ENCODE measurements around the gene PPIL4.
A peak's percentile ranks its signal among the peaks of the same experiment; 100 is the strongest.

The PPIL4 gene

GRCh38 chr6:149483849-149484655, 61.8 kb downstream of the PPIL4 start:
- H3K27ac Mint-ChIP-seq = peak overlapping the region; percentile 97
- peak overlapping the region; percentile 98 for H3K4me3 Mint-ChIP-seq
- no peaks in the 10 kb centered on the region for H3K27me3 Mint-ChIP-seq (ENCODE audit: low read depth)
- peaks cover 53% of the 10 kb centered on the region for H3K4me1 Mint-ChIP-seq (ENCODE audit: low read depth)
- H3K9me3 Mint-ChIP-seq = no peaks in the 10 kb centered on the region
- peaks cover 30% of the 10 kb centered on the region for H3K36me3 Mint-ChIP-seq (ENCODE audit: low read depth)

- peak overlapping the region; percentile 97 for H3K27ac Mint-ChIP-seq
- H3K4me3 Mint-ChIP-seq = peak overlapping the region; percentile 98
- H3K27me3 Mint-ChIP-seq (ENCODE audit: low read depth) = no peaks in the 10 kb centered on the region
- no peaks in the 10 kb centered on the region for H3K9me3 Mint-ChIP-seq
- peaks cover 53% of the 10 kb centered on the region for H3K4me1 Mint-ChIP-seq (ENCODE audit: low read depth)
- peaks cover 32% of the 10 kb centered on the region for H3K36me3 Mint-ChIP-seq (ENCODE audit: low read depth)
Observed at GRCh38 chr6:149483334-149483725, 62.5 kb downstream of the PPIL4 start.

GRCh38 chr6:149482545-149483333, 63.1 kb downstream of the PPIL4 start:
- Mint-ChIP-seq H3K27me3 (ENCODE audit: low read depth) (no peaks in the 10 kb centered on the region), H3K36me3 (ENCODE audit: low read depth) (peaks cover 32% of the 10 kb centered on the region), H3K4me1 (ENCODE audit: low read depth) (peaks cover 55% of the 10 kb centered on the region), H3K9me3 (no peaks in the 10 kb centered on the region), H3K27ac (peak overlapping the region; percentile 97), H3K4me3 (peak overlapping the region; percentile 98)

- H3K9me3 Mint-ChIP-seq = no peaks in the 10 kb centered on the region
Observed at GRCh38 chr6:149480502-149481280, 65.2 kb downstream of the PPIL4 start.

GRCh38 chr6:149478631-149479314, 67.1 kb downstream of the PPIL4 start:
- H3K9me3 Mint-ChIP-seq = no peaks in the 10 kb centered on the region
- peaks cover 51% of the 10 kb centered on the region for H3K4me1 Mint-ChIP-seq (ENCODE audit: low read depth)
- peak overlapping the region; percentile 57 for H3K27ac Mint-ChIP-seq
- H3K4me3 Mint-ChIP-seq = no peak overlapping the region
- H3K27me3 Mint-ChIP-seq (ENCODE audit: low read depth) = no peaks in the 10 kb centered on the region
- peaks cover 33% of the 10 kb centered on the region for H3K36me3 Mint-ChIP-seq (ENCODE audit: low read depth)

More at GRCh38 chr6:149480502-149481280, 65.2 kb downstream of the PPIL4 start:
- Mint-ChIP-seq H3K4me3 (peak overlapping the region; percentile 98), H3K27ac (peak overlapping the region; percentile 97), H3K36me3 (ENCODE audit: low read depth) (peaks cover 35% of the 10 kb centered on the region), H3K27me3 (ENCODE audit: low read depth) (no peaks in the 10 kb centered on the region), H3K4me1 (ENCODE audit: low read depth) (peaks cover 62% of the 10 kb centered on the region)

GRCh38 chr6:149477544-149477943, 68.3 kb downstream of the PPIL4 start:
- Mint-ChIP-seq H3K27me3 (ENCODE audit: low read depth) (no peaks in the 10 kb centered on the region), H3K27ac (peak overlapping the region; percentile 73), H3K4me1 (ENCODE audit: low read depth) (peaks cover 57% of the 10 kb centered on the region), H3K9me3 (no peaks in the 10 kb centered on the region), H3K36me3 (ENCODE audit: low read depth) (peaks cover 34% of the 10 kb centered on the region), H3K4me3 (no peak overlapping the region)

GRCh38 chr6:149476789-149477455, 68.9 kb downstream of the PPIL4 start:
- Mint-ChIP-seq H3K36me3 (ENCODE audit: low read depth) (peaks cover 39% of the 10 kb centered on the region), H3K9me3 (no peaks in the 10 kb centered on the region), H3K27me3 (ENCODE audit: low read depth) (no peaks in the 10 kb centered on the region), H3K27ac (peak overlapping the region; percentile 73), H3K4me1 (ENCODE audit: low read depth) (peaks cover 60% of the 10 kb centered on the region), H3K4me3 (no peak overlapping the region)

GRCh38 chr6:149474108-149474935, 71.5 kb downstream of the PPIL4 start:
- Mint-ChIP-seq H3K9me3 (no peaks in the 10 kb centered on the region), H3K36me3 (ENCODE audit: low read depth) (peaks cover 30% of the 10 kb centered on the region), H3K4me1 (ENCODE audit: low read depth) (peaks cover 53% of the 10 kb centered on the region), H3K27ac (no peak overlapping the region), H3K4me3 (no peak overlapping the region), H3K27me3 (ENCODE audit: low read depth) (no peaks in the 10 kb centered on the region)

- no peaks in the 10 kb centered on the region for H3K27me3 Mint-ChIP-seq (ENCODE audit: low read depth)
- no peaks in the 10 kb centered on the region for H3K9me3 Mint-ChIP-seq
- no peak overlapping the region for H3K4me3 Mint-ChIP-seq
- peaks cover 31% of the 10 kb centered on the region for H3K36me3 Mint-ChIP-seq (ENCODE audit: low read depth)
- no peak overlapping the region for H3K27ac Mint-ChIP-seq
- peaks cover 51% of the 10 kb centered on the region for H3K4me1 Mint-ChIP-seq (ENCODE audit: low read depth)
Observed at GRCh38 chr6:149473080-149474052, 72.5 kb downstream of the PPIL4 start.

GRCh38 chr6:149472241-149472640, 73.6 kb downstream of the PPIL4 start:
- Mint-ChIP-seq H3K4me3 (no peak overlapping the region), H3K36me3 (ENCODE audit: low read depth) (peaks cover 32% of the 10 kb centered on the region), H3K27ac (peak overlapping the region; percentile 52), H3K27me3 (ENCODE audit: low read depth) (no peaks in the 10 kb centered on the region), H3K4me1 (ENCODE audit: low read depth) (peaks cover 48% of the 10 kb centered on the region), H3K9me3 (no peaks in the 10 kb centered on the region)

- Mint-ChIP-seq H3K4me3 (no peak overlapping the region), H3K9me3 (no peaks in the 10 kb centered on the region), H3K27me3 (ENCODE audit: low read depth) (no peaks in the 10 kb centered on the region), H3K27ac (peak overlapping the region; percentile 52), H3K36me3 (ENCODE audit: low read depth) (peaks cover 32% of the 10 kb centered on the region), H3K4me1 (ENCODE audit: low read depth) (peaks cover 44% of the 10 kb centered on the region)
Observed at GRCh38 chr6:149471801-149472200, 74.0 kb downstream of the PPIL4 start.

- Mint-ChIP-seq H3K4me1 (ENCODE audit: low read depth) (peaks cover 43% of the 10 kb centered on the region), H3K4me3 (no peak overlapping the region), H3K9me3 (no peaks in the 10 kb centered on the region), H3K27ac (no peak overlapping the region), H3K36me3 (ENCODE audit: low read depth) (peaks cover 32% of the 10 kb centered on the region), H3K27me3 (ENCODE audit: low read depth) (no peaks in the 10 kb centered on the region)
Observed at GRCh38 chr6:149470948-149471347, 74.9 kb downstream of the PPIL4 start.

Measured in T-helper 1 cell treated with Interleukin-12 subunit alpha and Interleukin-12 subunit beta and Interleukin-4 antibody, amounts not matched to agents 30 μg/mL and 1 μg/mL, for 36 hours (primary cell).